Activated naive CD8-positive, alpha-beta T cell (primary cell): ENCODE data around the gene RORC.
A peak's percentile ranks its signal among the peaks of the same experiment; 100 is the strongest.

Experiments
- H3K27ac Mint-ChIP-seq: one replicate; pipeline ENCODE4 v1.8.0; 2021; ENCODE audit warnings: mixed read lengths
- H3K27me3 Mint-ChIP-seq: one replicate; pipeline ENCODE4 v1.8.0; 2021; ENCODE audit warnings: mixed read lengths
- H3K36me3 Mint-ChIP-seq: one replicate; pipeline ENCODE4 v1.8.0; 2021; ENCODE audit warnings: mixed read lengths
- H3K4me1 Mint-ChIP-seq: one replicate; pipeline ENCODE4 v1.8.0; 2021; ENCODE audit warnings: low read depth, mixed read lengths
- H3K4me3 Mint-ChIP-seq: one replicate; pipeline ENCODE4 v1.8.0; 2021; ENCODE audit warnings: mild to moderate bottlenecking, mixed read lengths
- H3K9me3 Mint-ChIP-seq: one replicate; pipeline ENCODE4 v1.8.0; 2021; ENCODE audit warnings: low read depth, mixed read lengths

RORC gene

GRCh38 chr1:151762941-151763921, 68.4 kb downstream of the RORC start, which contains the start of gene MRPL9:
Gene MRPL9, minus strand, starts transcription at chr1:151763496. Its CDS starts 17 bp downstream, at chr1:151763479.
- Mint-ChIP-seq H3K36me3 (peaks cover 2% of the 10 kb centered on the region), H3K4me1 (peaks cover 17% of the 10 kb centered on the region), H3K4me3 (peak within 1 kb of the TSS; percentile 94), H3K27ac (peak within 1 kb of the TSS; percentile 97), H3K27me3 (no peaks in the 10 kb centered on the region), H3K9me3 (no peaks in the 10 kb centered on the region)

- H3K4me1 Mint-ChIP-seq, result peaks cover 21% of the 10 kb centered on the region
- H3K36me3 Mint-ChIP-seq, result peaks cover 4% of the 10 kb centered on the region
- peak overlapping the region; percentile 51 for H3K4me3 Mint-ChIP-seq
- H3K27me3 Mint-ChIP-seq, result no peaks in the 10 kb centered on the region
- H3K9me3 Mint-ChIP-seq, result no peaks in the 10 kb centered on the region
- H3K27ac Mint-ChIP-seq, result no peak overlapping the region
Observed at GRCh38 chr1:151760597-151761385, 70.8 kb downstream of the RORC start.

DNA sequence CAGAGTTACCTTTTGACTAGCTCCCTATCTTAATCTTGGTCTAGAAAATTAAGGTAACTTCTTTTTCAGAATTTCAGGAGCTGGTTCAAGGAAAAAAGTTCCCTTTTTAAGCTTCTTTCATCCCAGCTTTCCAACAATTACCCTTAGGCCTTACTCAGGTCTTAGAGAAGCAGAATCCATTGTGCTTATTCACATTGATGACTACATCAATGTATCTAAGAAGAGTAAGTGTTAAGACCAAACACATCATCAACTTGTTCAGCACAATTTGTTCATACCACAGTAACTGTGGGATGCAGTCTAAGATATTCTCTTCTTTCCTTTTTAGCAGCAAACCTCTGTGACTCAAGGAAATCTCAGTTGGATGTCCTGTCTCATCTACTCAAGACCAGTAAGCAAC, 72.4 kb downstream of the RORC start:
- H3K36me3 Mint-ChIP-seq, result peaks cover 4% of the 10 kb centered on the region
- no peaks in the 10 kb centered on the region for H3K9me3 Mint-ChIP-seq
- no peak overlapping the region for H3K4me3 Mint-ChIP-seq
- no peak overlapping the region for H3K27ac Mint-ChIP-seq
- peaks cover 18% of the 10 kb centered on the region for H3K4me1 Mint-ChIP-seq
- no peaks in the 10 kb centered on the region for H3K27me3 Mint-ChIP-seq

GRCh38 chr1:151756291-151756690, 75.3 kb downstream of the RORC start:
- H3K9me3 Mint-ChIP-seq, result no peaks in the 10 kb centered on the region
- H3K36me3 Mint-ChIP-seq, result peaks cover 4% of the 10 kb centered on the region
- peaks cover 3% of the 10 kb centered on the region for H3K27me3 Mint-ChIP-seq
- peak overlapping the region; percentile 58 for H3K27ac Mint-ChIP-seq
- H3K4me3 Mint-ChIP-seq, result no peak overlapping the region
- H3K4me1 Mint-ChIP-seq, result peaks cover 4% of the 10 kb centered on the region
